CD4-positive, alpha-beta T cell treated with Interleukin-12 subunit alpha and Interleukin-12 subunit beta, for 1 hour (primary cell): Measurements from ENCODE around the gene ATF1.
"Not testable (repeated sequence)": the region's sequence is repeated elsewhere in the genome, so short reads cannot be mapped to it uniquely, and the experiment has no call there.

Experiments used
- DNase-seq: peaks from one replicate; pipeline ENCODE4 v3.0.0-alpha.2; 2020

ATF1 gene

GRCh38 chr12:50868881-50869280 lies 105.0 kb downstream of the ATF1 start:
- not testable (repeated sequence) for DNase-seq
